ENCODE results near the gene FAM83F.

DNA sequence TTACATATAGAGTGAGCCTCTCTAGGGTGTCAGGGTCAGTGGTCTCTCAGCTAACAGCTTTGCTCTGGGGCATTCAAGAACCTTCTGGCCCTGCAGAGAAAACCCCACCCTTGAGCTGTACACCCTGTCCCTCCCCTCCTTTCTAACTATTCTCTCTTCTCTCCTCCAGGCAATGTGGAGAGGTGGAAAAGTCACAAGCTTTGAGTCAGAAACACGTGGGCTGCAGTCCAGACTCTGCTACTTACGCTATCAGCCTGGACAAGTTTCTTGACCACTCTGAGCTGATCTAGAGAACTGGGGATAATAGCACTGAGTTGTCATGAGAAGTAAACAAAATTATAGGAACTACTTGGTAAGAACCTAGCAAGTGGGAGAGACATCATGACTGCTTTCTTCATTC is 10.7 kb upstream of the FAM83F start:
- TF ChIP-seq POLR2A (IDR thresholded peaks at IDR 0.05; ENCODE audit: low read length), result no peak
- TF ChIP-seq GATA1 (IDR thresholded peaks at IDR 0.05; ENCODE audit: low read depth, low read length), result no peak
